ENCODE measurements around the gene DCAF12L1. TPM values are rescaled to one million over a fixed set of nuclear protein-coding genes. Genes with fewer than 3 reads are reported as not detected.

Gene DCAF12L1
- total and polyA plus RNA-seq, 9 of the 15 experiments (the other 6 are each of a cell fraction or from before 2014, with no cell fraction given), result not detected

- H3K9me1 ChIP-seq (ENCODE audit: control insufficient read depth, insufficient read depth, low read length), result no peaks in the 10 kb centered on the region
- ChIA-PET POLR2A (no interaction called here), CTCF (ENCODE audit: low intra/inter-chr PET ratio) (no interaction called here)
- H3K27ac ChIP-seq (ENCODE audit: extremely low read depth, low read depth, low read length), result no peak overlapping the region
- ATAC-seq, result no peak
- in situ Hi-C loops (cut with MboI) (no loop called here), intact Hi-C loops (cut with micrococcal nuclease) (no loop called here)
- H3K9ac ChIP-seq (ENCODE audit: insufficient read depth in 1 of 2, low read depth in 2 of 2, low read length in 2 of 2), result no peak overlapping the region
- H4K20me1 ChIP-seq (replicated peaks; ENCODE audit: control insufficient read depth, insufficient read depth, low read length), result no peaks in the 10 kb centered on the region
- no peaks in the 10 kb centered on the region for H3K9me3 ChIP-seq (replicated peaks; ENCODE audit: control insufficient read depth, insufficient read depth, low read depth, low read length)
- DNase-seq (ENCODE audit: extremely low read depth in 1 of 4, low spot score in 3 of 4), result no peak
- H3K27me3 ChIP-seq (ENCODE audit: control insufficient read depth in 2 of 2, insufficient read depth in 2 of 2, low read length in 2 of 2), result no peaks in the 10 kb centered on the region
- H3K4me3 ChIP-seq, result no peak overlapping the region
- H3K4me1 ChIP-seq (replicated peaks in 1 of 2; ENCODE audit: control insufficient read depth in 2 of 2, insufficient read depth in 2 of 2, low read length in 2 of 2), result no peaks in the 10 kb centered on the region
- BruUV-seq (replicated peaks), result no TSS peak
- no peak overlapping the region for H3K4me2 ChIP-seq (ENCODE audit: insufficient read depth, low read length)
- no peak for FAIRE-seq
- TF ChIP-seq ETV6 (IDR thresholded peaks at IDR 0.05; ENCODE audit: borderline replicate concordance in 1 of 2, low read depth in 2 of 2, low read length in 1 of 2), result no peak
- no peak for TF ChIP-seq ETV6 (CRISPR knock-in tag; IDR thresholded peaks at IDR 0.05; ENCODE audit: borderline replicate concordance)
- TF ChIP-seq FOXP4 (CRISPR knock-in tag; IDR thresholded peaks at IDR 0.05; ENCODE audit: borderline replicate concordance), result no peak
- no peak for TF ChIP-seq E2F1 (CRISPR knock-in tag; IDR thresholded peaks at IDR 0.05)
- TF ChIP-seq PHF8 (IDR thresholded peaks at IDR 0.05; ENCODE audit: borderline replicate concordance, low read length), result no peak
- TF ChIP-seq ELK3 (CRISPR knock-in tag; IDR thresholded peaks at IDR 0.05), result no peak
- TF ChIP-seq CTCFL (IDR thresholded peaks at IDR 0.05; ENCODE audit: borderline replicate concordance, insufficient read depth, low read depth, low read length, poor library complexity, severe bottlenecking), result no peak
- no peak for TF ChIP-seq ZNF41 (CRISPR knock-in tag; conservative IDR thresholded peaks at IDR 0.05)
- TF ChIP-seq ZNF165 (CRISPR knock-in tag; IDR thresholded peaks at IDR 0.05; ENCODE audit: borderline replicate concordance), result no peak
- TF ChIP-seq ZNF133 (CRISPR knock-in tag; IDR thresholded peaks at IDR 0.05), result no peak
- TF ChIP-seq ZBTB12 (CRISPR knock-in tag; IDR thresholded peaks at IDR 0.05), result no peak
- no peak for TF ChIP-seq ELK1 (CRISPR knock-in tag; IDR thresholded peaks at IDR 0.05)
- 0% methylated on average over 3 of the region's 3 CpGs for WGBS (ENCODE audit: insufficient coverage, low coverage, missing lambda C conversion rate)
- H2AFZ ChIP-seq (ENCODE audit: low read depth, low read length), result no peak overlapping the region
- H3K36me3 ChIP-seq (ENCODE audit: control insufficient read depth, insufficient read depth, low read length), result no peaks in the 10 kb centered on the region
- no peaks in the 10 kb centered on the region for H3K79me2 ChIP-seq (ENCODE audit: control insufficient read depth, insufficient read depth, low read length)
Measured at GRCh38 chrX:126509923-126510322, 42.7 kb downstream of the DCAF12L1 start.
